HEK293 (cell line): ENCODE data around the gene ICE2.

Experiments
- ATF2 ChIP-seq: fragments of 450-650 bp; formaldehyde crosslinking; IDR thresholded peaks from 2 replicates; pipeline ENCODE4 v1.5.1; 2016; ENCODE audit warnings: missing biosample characterization, missing genetic modification characterization, low read depth
- BCL11B ChIP-seq: fragments of 450-650 bp; formaldehyde crosslinking; IDR thresholded peaks from 2 replicates; pipeline ENCODE4 v1.5.1; 2016; ENCODE audit warnings: low read depth, missing biosample characterization, missing genetic modification characterization
- HOXD13 ChIP-seq: sonication (generic); formaldehyde crosslinking; IDR thresholded peaks from 2 replicates; pipeline ENCODE4 v1.8.0; 2022; ENCODE audit warnings: missing genetic modification reagents, borderline replicate concordance
- REST ChIP-seq: fragments of 450-650 bp; formaldehyde crosslinking; IDR thresholded peaks from 2 replicates; pipeline ENCODE4 v1.5.1; 2016; ENCODE audit warnings: missing biosample characterization, missing genetic modification characterization
- ZBTB26 ChIP-seq: fragments of 450-650 bp; formaldehyde crosslinking; optimal IDR thresholded peaks from 2 replicates; pipeline ENCODE3; 2016; ENCODE audit warnings: missing biosample characterization, mild to moderate bottlenecking, missing genetic modification characterization
- ZNF114 ChIP-seq: fragments of 450-650 bp; formaldehyde crosslinking; IDR thresholded peaks from 2 replicates; pipeline ENCODE4 v1.5.0; 2017; ENCODE audit warnings: missing biosample characterization, missing genetic modification characterization
- ZNF157 ChIP-seq: fragments of 450-650 bp; formaldehyde crosslinking; IDR thresholded peaks from 2 replicates; pipeline ENCODE4 v1.5.1; 2016; ENCODE audit warnings: missing biosample characterization, missing genetic modification characterization
- ZNF221 ChIP-seq: fragments of 450-650 bp; formaldehyde crosslinking; IDR thresholded peaks from 2 replicates; pipeline ENCODE4 v1.5.1; 2017; ENCODE audit warnings: missing biosample characterization, missing genetic modification characterization, borderline replicate concordance
- ZNF223 ChIP-seq: fragments of 450-650 bp; formaldehyde crosslinking; IDR thresholded peaks from 2 replicates; pipeline ENCODE4 v1.5.1; 2016; ENCODE audit warnings: missing biosample characterization, missing genetic modification characterization
- ZNF280D ChIP-seq: fragments of 450-650 bp; formaldehyde crosslinking; IDR thresholded peaks from 2 replicates; pipeline ENCODE4 v1.5.1; 2016; ENCODE audit warnings: missing biosample characterization, missing genetic modification characterization
- ZNF366 ChIP-seq: fragments of 450-650 bp; formaldehyde crosslinking; conservative IDR thresholded peaks from 2 replicates; pipeline ENCODE4 v1.5.1; 2016; ENCODE audit warnings: missing biosample characterization, missing genetic modification characterization
- ZNF510 ChIP-seq: fragments of 450-650 bp; formaldehyde crosslinking; IDR thresholded peaks from 2 replicates; pipeline ENCODE4 v1.5.1; 2018; ENCODE audit warnings: mild to moderate bottlenecking, missing genetic modification characterization, missing biosample characterization; ENCODE audit not compliant: insufficient replicate concordance
- ZNF561 ChIP-seq: fragments of 450-650 bp; IDR thresholded peaks from 2 replicates; pipeline ENCODE4 v1.5.1; 2018; ENCODE audit warnings: missing biosample characterization, missing genetic modification characterization, borderline replicate concordance
- ZNF571 ChIP-seq: fragments of 450-650 bp; formaldehyde crosslinking; IDR thresholded peaks from 2 replicates; pipeline ENCODE4 v1.5.0; 2017; ENCODE audit warnings: missing biosample characterization, missing genetic modification characterization
- ZNF623 ChIP-seq: fragments of 450-650 bp; formaldehyde crosslinking; IDR thresholded peaks from 2 replicates; pipeline ENCODE4 v1.5.1; 2016; ENCODE audit warnings: missing biosample characterization, missing genetic modification characterization
- ZNF629 ChIP-seq: fragments of 450-650 bp; formaldehyde crosslinking; IDR thresholded peaks from 2 replicates; pipeline ENCODE4 v1.5.1; 2017; ENCODE audit warnings: missing biosample characterization, missing genetic modification characterization
- ZNF670 ChIP-seq: fragments of 450-650 bp; formaldehyde crosslinking; IDR thresholded peaks from 2 replicates; pipeline ENCODE4 v1.5.1; 2016; ENCODE audit warnings: missing biosample characterization, missing genetic modification characterization, low read depth
- ZNF677 ChIP-seq: fragments of 450-650 bp; IDR thresholded peaks from 2 replicates; pipeline ENCODE4 v1.5.0; 2018; ENCODE audit warnings: missing biosample characterization, mild to moderate bottlenecking, missing genetic modification characterization, moderate library complexity
- TF ChIP-seq, protein P1 (sequence below): fragments of 450-650 bp; formaldehyde crosslinking; IDR thresholded peaks from 2 replicates; pipeline ENCODE4 v1.5.1; 2016; ENCODE audit warnings: missing biosample characterization, missing genetic modification characterization, borderline replicate concordance
- TF ChIP-seq, protein P2 (sequence below): fragments of 450-650 bp; formaldehyde crosslinking; IDR thresholded peaks from 2 replicates; pipeline ENCODE4 v1.5.1; 2016; ENCODE audit warnings: missing biosample characterization, missing genetic modification characterization
- TF ChIP-seq, protein P3 (sequence below): fragments of 450-650 bp; formaldehyde crosslinking; IDR thresholded peaks from 2 replicates; pipeline ENCODE4 v1.5.1; 2017; ENCODE audit warnings: missing biosample characterization, missing genetic modification characterization

Gene ICE2

DNA sequence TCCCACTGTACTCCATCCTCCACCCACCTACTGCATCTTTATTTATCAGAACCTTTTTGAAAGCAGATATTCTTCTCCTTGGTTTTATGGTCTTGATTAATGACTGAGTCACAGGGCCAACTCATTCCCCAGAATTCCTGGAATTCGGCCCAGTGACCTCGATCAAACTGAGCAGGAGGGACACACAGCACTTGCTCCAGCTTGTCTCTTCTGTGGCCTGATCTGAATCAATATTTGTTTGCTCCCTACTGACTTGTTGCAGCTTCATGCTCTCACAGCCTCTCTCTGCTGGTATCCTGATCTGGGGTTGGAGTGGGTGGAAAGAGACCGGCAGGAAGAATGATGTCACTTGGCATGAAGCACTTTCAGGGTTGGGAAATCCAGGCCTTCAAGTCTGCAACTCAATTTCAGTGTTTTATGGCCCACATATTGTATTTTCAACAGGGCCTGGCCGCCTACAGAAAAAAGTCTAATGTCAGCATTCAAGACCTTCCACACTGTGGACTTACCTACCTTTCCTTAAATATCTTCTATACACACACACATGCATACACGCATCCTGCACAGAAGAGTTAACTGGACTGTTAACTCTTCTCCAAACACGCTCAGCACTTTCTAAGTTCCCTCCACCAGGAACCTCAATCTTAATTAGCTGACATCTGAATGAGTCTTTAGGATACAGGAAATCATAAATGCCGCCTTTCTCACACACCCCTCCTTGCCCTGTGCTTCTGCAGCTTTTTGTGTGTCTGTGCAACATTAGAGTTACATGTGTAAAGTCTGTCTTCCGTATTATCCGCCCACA lies 85.8 kb downstream of the ICE2 start (continued):
- TF ChIP-seq, protein P1, sequence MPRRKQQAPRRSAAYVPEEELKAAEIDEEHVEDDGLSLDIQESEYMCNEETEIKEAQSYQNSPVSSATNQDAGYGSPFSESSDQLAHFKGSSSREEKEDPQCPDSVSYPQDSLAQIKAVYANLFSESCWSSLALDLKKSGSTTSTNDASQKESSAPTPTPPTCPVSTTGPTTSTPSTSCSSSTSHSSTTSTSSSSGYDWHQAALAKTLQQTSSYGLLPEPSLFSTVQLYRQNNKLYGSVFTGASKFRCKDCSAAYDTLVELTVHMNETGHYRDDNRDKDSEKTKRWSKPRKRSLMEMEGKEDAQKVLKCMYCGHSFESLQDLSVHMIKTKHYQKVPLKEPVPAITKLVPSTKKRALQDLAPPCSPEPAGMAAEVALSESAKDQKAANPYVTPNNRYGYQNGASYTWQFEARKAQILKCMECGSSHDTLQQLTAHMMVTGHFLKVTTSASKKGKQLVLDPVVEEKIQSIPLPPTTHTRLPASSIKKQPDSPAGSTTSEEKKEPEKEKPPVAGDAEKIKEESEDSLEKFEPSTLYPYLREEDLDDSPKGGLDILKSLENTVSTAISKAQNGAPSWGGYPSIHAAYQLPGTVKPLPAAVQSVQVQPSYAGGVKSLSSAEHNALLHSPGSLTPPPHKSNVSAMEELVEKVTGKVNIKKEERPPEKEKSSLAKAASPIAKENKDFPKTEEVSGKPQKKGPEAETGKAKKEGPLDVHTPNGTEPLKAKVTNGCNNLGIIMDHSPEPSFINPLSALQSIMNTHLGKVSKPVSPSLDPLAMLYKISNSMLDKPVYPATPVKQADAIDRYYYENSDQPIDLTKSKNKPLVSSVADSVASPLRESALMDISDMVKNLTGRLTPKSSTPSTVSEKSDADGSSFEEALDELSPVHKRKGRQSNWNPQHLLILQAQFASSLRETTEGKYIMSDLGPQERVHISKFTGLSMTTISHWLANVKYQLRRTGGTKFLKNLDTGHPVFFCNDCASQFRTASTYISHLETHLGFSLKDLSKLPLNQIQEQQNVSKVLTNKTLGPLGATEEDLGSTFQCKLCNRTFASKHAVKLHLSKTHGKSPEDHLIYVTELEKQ (tag by site-specific recombination): peak; percentile 7; the same call in 1 of the 2 replicates
- TF ChIP-seq ZNF677 (no peak), ZNF366 (tag by site-specific recombination) (peak; percentile 91), ZNF670 (tag by site-specific recombination) (no peak), REST (tag by site-specific recombination) (no peak), HOXD13 (no peak), ZBTB26 (tag by site-specific recombination) (no peak), ZNF157 (tag by site-specific recombination) (no peak), ZNF510 (tag by site-specific recombination) (no peak), ZNF623 (tag by site-specific recombination) (no peak), ZNF571 (tag by site-specific recombination) (no peak), ZNF629 (peak; percentile 92), ZNF561 (tag by site-specific recombination) (0 out of 2 replicates have a peak, but pooled peaks have one; percentile 11), ATF2 (tag by site-specific recombination) (peak; percentile 91), ZNF114 (tag by site-specific recombination) (no peak), ZNF280D (no peak), ZNF223 (tag by site-specific recombination) (no peak), BCL11B (no peak), ZNF221 (tag by site-specific recombination) (no peak)
- TF ChIP-seq, protein P2, sequence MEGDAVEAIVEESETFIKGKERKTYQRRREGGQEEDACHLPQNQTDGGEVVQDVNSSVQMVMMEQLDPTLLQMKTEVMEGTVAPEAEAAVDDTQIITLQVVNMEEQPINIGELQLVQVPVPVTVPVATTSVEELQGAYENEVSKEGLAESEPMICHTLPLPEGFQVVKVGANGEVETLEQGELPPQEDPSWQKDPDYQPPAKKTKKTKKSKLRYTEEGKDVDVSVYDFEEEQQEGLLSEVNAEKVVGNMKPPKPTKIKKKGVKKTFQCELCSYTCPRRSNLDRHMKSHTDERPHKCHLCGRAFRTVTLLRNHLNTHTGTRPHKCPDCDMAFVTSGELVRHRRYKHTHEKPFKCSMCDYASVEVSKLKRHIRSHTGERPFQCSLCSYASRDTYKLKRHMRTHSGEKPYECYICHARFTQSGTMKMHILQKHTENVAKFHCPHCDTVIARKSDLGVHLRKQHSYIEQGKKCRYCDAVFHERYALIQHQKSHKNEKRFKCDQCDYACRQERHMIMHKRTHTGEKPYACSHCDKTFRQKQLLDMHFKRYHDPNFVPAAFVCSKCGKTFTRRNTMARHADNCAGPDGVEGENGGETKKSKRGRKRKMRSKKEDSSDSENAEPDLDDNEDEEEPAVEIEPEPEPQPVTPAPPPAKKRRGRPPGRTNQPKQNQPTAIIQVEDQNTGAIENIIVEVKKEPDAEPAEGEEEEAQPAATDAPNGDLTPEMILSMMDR (tag by site-specific recombination): no peak
- TF ChIP-seq, protein P3, sequence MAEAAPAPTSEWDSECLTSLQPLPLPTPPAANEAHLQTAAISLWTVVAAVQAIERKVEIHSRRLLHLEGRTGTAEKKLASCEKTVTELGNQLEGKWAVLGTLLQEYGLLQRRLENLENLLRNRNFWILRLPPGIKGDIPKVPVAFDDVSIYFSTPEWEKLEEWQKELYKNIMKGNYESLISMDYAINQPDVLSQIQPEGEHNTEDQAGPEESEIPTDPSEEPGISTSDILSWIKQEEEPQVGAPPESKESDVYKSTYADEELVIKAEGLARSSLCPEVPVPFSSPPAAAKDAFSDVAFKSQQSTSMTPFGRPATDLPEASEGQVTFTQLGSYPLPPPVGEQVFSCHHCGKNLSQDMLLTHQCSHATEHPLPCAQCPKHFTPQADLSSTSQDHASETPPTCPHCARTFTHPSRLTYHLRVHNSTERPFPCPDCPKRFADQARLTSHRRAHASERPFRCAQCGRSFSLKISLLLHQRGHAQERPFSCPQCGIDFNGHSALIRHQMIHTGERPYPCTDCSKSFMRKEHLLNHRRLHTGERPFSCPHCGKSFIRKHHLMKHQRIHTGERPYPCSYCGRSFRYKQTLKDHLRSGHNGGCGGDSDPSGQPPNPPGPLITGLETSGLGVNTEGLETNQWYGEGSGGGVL (tag by site-specific recombination): no peak; the same call in none of the 2 replicates
